Left ventricle myocardium inferior (tissue), 1 donor: ENCODE data around the gene DDX17. TPM values are rescaled to one million over a fixed set of nuclear protein-coding genes. Genes with fewer than 3 reads are reported as not detected.

Source experiments
- DNase-seq: peaks from one replicate; pipeline ENCODE4 v3.0.0-alpha.2; 2020
- H3K27ac ChIP-seq: fragments of 200-600 bp; replicated peaks from 2 replicates; pipeline ENCODE4 v1.8.0; 2021
- H3K27me3 ChIP-seq: fragments of 200-600 bp; 2 replicates; pipeline ENCODE4 v1.8.0; 2021; ENCODE audit warnings: low read depth
- H3K36me3 ChIP-seq: fragments of 200-600 bp; 2 replicates; pipeline ENCODE4 v1.8.0; 2021
- H3K4me1 ChIP-seq: fragments of 200-600 bp; 2 replicates; pipeline ENCODE4 v1.8.0; 2021
- H3K4me3 ChIP-seq: fragments of 200-600 bp; 2 replicates; pipeline ENCODE4 v1.8.0; 2021; ENCODE audit warnings: mild to moderate bottlenecking, moderate library complexity
- H3K9me3 ChIP-seq: fragments of 200-600 bp; replicated peaks from 2 replicates; pipeline ENCODE4 v1.8.0; 2021
- intact Hi-C: fragments of 100-400 bp; cut with micrococcal nuclease; formaldehyde crosslinking; loops from one replicate; pipeline ENCODE4 v1.11.0; 2022
- total RNA-seq: library from RNA; stranded (reverse); fragmentation: NEBNext Ultra II Directional; extraction: Animal tissue kit (Norgen Biotek cat#: 25700); gene quantifications from one replicate; pipeline ENCODE4 v1.2.1, GENCODE V29; 2021
- TF ChIP-seq, protein P1 (sequence below): fragments of 200-600 bp; IDR thresholded peaks from 2 replicates; pipeline ENCODE4 v1.8.0; 2021; ENCODE audit warnings: antibody characterized with exemption, mild to moderate bottlenecking, borderline replicate concordance
- donor health status: DM: no; HTN: yes; CAD: no; lungs with severe emphysema.

DDX17 gene
- total RNA-seq, 1 donor from 2014 or later, result 228 TPM

DNA sequence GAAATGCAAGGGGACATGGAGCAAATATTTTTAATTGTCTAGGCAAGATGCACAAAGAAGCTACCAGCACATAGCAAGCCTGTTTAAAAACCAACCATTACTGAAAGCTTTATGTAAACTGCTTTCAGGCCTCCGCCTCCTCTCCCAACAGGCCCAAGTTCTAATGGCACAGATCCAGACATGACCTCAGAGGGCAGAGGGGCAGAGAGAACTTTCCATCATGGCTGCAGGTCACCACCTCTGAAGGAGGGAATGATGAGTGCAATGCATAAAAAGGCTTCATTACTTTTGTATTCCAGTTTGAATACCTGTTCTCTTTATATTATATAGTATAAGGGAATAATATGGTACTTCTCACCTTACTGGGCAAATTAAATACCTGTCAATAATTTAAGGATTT lies 15.2 kb downstream of the DDX17 start:
- TF ChIP-seq, protein P1, sequence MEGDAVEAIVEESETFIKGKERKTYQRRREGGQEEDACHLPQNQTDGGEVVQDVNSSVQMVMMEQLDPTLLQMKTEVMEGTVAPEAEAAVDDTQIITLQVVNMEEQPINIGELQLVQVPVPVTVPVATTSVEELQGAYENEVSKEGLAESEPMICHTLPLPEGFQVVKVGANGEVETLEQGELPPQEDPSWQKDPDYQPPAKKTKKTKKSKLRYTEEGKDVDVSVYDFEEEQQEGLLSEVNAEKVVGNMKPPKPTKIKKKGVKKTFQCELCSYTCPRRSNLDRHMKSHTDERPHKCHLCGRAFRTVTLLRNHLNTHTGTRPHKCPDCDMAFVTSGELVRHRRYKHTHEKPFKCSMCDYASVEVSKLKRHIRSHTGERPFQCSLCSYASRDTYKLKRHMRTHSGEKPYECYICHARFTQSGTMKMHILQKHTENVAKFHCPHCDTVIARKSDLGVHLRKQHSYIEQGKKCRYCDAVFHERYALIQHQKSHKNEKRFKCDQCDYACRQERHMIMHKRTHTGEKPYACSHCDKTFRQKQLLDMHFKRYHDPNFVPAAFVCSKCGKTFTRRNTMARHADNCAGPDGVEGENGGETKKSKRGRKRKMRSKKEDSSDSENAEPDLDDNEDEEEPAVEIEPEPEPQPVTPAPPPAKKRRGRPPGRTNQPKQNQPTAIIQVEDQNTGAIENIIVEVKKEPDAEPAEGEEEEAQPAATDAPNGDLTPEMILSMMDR, result no peak
- H3K4me3 ChIP-seq, result no peak overlapping the region
- peaks cover 100% of the 10 kb centered on the region for H3K36me3 ChIP-seq
- DNase-seq, result peak; percentile 67
- peak overlapping the region; percentile 78 for H3K27ac ChIP-seq
- peaks cover 81% of the 10 kb centered on the region for H3K4me1 ChIP-seq
- intact Hi-C loops, result no loop called here
- H3K9me3 ChIP-seq, result no peaks in the 10 kb centered on the region
- no peaks in the 10 kb centered on the region for H3K27me3 ChIP-seq

DNA sequence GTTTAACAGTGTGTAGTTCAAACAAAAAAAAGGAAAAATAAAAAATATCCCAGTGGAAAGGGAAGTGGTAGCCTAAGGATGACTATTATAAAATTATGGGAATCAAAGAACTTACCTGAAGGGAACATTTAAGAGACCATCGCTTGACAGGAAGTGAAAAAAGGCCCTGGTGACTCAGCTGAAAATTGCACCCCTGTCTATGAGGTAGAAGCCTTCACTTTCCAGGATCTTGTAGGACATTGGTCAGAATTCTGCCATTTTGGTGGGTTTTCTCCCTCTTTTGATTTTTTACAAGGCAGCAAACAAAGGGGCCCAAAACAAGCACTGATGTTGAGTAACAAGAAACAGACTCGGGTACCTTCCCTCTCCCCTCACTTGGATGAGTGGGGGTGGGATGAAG lies 15.6 kb downstream of the DDX17 start:
- DNase-seq, result no peak
- H3K4me1 ChIP-seq, result peaks cover 79% of the 10 kb centered on the region
- no peaks in the 10 kb centered on the region for H3K9me3 ChIP-seq
- intact Hi-C loops, result no loop called here
- H3K27me3 ChIP-seq, result no peaks in the 10 kb centered on the region
- TF ChIP-seq, protein P1, result no peak
- no peak overlapping the region for H3K4me3 ChIP-seq
- H3K36me3 ChIP-seq, result peaks cover 100% of the 10 kb centered on the region
- peak overlapping the region; percentile 78 for H3K27ac ChIP-seq

DNA sequence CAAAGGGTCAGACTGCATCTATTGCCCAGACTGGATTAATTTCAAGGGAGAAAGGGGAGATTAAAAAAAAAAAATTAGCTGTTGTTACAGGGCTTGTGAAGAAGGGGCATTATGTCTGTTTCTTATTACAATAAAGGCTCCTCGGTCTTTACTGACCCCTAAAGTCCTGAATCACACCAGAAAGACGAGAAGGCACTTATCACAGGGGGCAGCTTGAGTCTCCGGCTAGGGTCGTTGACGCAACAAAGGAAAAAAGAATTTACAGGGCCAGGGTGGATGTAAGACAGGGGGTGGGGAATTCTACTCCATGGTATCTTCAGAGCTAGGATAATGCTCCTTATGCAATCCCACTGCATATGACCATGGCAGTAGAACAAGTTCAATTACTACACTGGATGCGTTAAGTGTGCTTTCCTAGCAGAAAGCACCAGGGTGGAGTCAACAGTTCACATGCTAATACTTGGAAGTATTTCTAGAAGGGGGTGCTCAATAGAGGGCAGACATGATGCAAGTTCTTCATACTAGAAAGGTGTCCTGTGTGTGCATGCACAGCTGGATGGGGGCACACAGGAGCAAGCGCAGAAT lies 16.5 kb downstream of the DDX17 start:
- no peaks in the 10 kb centered on the region for H3K27me3 ChIP-seq
- H3K9me3 ChIP-seq, result no peaks in the 10 kb centered on the region
- DNase-seq, result no peak
- intact Hi-C loops, result no loop called here
- TF ChIP-seq, protein P1, result no peak
- H3K36me3 ChIP-seq, result peaks cover 100% of the 10 kb centered on the region
- H3K4me1 ChIP-seq, result peaks cover 71% of the 10 kb centered on the region
- peak overlapping the region; percentile 78 for H3K27ac ChIP-seq
- no peak overlapping the region for H3K4me3 ChIP-seq

DNA sequence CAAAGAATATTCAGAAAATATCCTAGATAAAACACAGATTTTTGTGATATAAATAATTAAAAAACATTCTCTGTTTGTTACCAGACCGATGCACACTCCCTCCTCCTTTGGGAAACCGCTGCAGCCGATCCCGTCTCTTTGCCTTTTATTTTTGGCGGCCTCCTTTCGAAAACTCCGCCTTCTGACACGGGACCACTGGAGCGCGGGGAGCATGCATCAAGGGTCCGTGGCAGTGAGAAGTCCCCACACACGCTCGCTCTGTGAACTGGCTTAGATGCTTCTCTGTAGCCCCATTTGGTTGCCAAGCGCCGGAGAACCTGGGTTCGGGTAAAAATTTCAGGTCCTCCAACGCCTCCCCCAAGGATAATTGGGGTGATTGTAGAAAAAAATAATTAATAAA lies 17.0 kb downstream of the DDX17 start:
- Histone ChIP-seq H3K9me3 (no peaks in the 10 kb centered on the region), H3K27ac (peak overlapping the region; percentile 78), H3K27me3 (no peaks in the 10 kb centered on the region), H3K4me3 (no peak overlapping the region), H3K4me1 (peaks cover 67% of the 10 kb centered on the region), H3K36me3 (peaks cover 100% of the 10 kb centered on the region)
- TF ChIP-seq, protein P1, result no peak
- no peak for DNase-seq
- intact Hi-C loops, result no loop called here

DNA sequence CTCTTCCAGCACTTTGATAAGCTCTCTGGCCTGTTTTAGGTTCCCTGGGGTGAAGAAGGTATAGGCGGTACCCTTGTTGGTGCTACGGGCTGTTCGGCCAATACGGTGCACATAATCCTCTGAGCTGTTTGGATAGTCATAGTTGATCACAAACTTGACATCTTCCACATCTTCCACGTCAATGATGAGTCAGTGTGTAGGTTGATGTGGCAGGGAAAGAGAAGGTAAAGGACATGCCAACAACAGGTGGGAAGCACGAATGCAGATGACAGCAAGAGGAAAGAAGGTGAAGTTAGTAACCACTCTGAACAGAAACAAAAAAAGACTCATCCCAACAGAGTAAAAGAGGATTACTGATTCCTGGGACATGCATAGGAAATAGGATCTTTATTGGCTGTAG lies 18.2 kb downstream of the DDX17 start:
- H3K4me3 ChIP-seq, result no peak overlapping the region
- intact Hi-C loops, result no loop called here
- no peaks in the 10 kb centered on the region for H3K9me3 ChIP-seq
- peaks cover 100% of the 10 kb centered on the region for H3K36me3 ChIP-seq
- peaks cover 55% of the 10 kb centered on the region for H3K4me1 ChIP-seq
- H3K27me3 ChIP-seq, result no peaks in the 10 kb centered on the region
- DNase-seq, result no peak
- TF ChIP-seq, protein P1, result no peak
- H3K27ac ChIP-seq, result no peak overlapping the region
